Measurements from ENCODE around the gene NSFL1C. TPM values are rescaled to one million over a fixed set of nuclear protein-coding genes. Genes with fewer than 3 reads are reported as not detected.

The NSFL1C gene
- total and polyA plus RNA-seq, 3 donors from 2014 or later = 61.8 to 107 (median 63.9) TPM

GRCh38 chr20:1486566-1486965 lies 19.9 kb upstream of the NSFL1C start:
- Histone ChIP-seq H3K9me3 (no peaks in the 10 kb centered on the region), H3K27ac (no peak overlapping the region), H3K4me1 (no peaks in the 10 kb centered on the region), H3K27me3 (no peaks in the 10 kb centered on the region), H3K36me3 (ENCODE audit: low read depth, missing control alignments) (no peaks in the 10 kb centered on the region), H3K4me3 (no peak overlapping the region)
- no peak for DNase-seq
- TF ChIP-seq POLR2A (IDR thresholded peaks at IDR 0.05) (no peak), CTCF (IDR thresholded peaks at IDR 0.05) (no peak)
- intact Hi-C loops (cut with DNase I; ENCODE audit: low total_unique reads) = no loop called here
- WGBS, 2 donors = 84 to 88% methylated on average over 2 of the region's 2 CpGs

- Histone ChIP-seq H3K4me3 (no peak overlapping the region), H3K27ac (no peak overlapping the region), H3K4me1 (no peaks in the 10 kb centered on the region), H3K27me3 (no peaks in the 10 kb centered on the region), H3K9me3 (no peaks in the 10 kb centered on the region), H3K36me3 (ENCODE audit: low read depth, missing control alignments) (no peaks in the 10 kb centered on the region)
- intact Hi-C loops (cut with DNase I; ENCODE audit: low total_unique reads) = no loop called here
- 64 to 72% methylated on average over 5 of the region's 5 CpGs for WGBS, 2 donors
- TF ChIP-seq POLR2A (IDR thresholded peaks at IDR 0.05) (no peak), CTCF (IDR thresholded peaks at IDR 0.05) (no peak)
- DNase-seq = no peak
Measured at GRCh38 chr20:1484438-1485116, 17.9 kb upstream of the NSFL1C start.

GRCh38 chr20:1479831-1480595 lies 13.4 kb upstream of the NSFL1C start:
- Histone ChIP-seq H3K4me3 (no peak overlapping the region), H3K4me1 (no peaks in the 10 kb centered on the region), H3K27me3 (no peaks in the 10 kb centered on the region), H3K27ac (no peak overlapping the region), H3K36me3 (ENCODE audit: low read depth, missing control alignments) (no peaks in the 10 kb centered on the region), H3K9me3 (no peaks in the 10 kb centered on the region)
- intact Hi-C loops (cut with DNase I; ENCODE audit: low total_unique reads) = no loop called here
- DNase-seq = no peak
- WGBS, 2 donors = 84 to 85% methylated on average over 9 of the region's 9 CpGs
- no peak for TF ChIP-seq CTCF (IDR thresholded peaks at IDR 0.05)
- TF ChIP-seq POLR2A (IDR thresholded peaks at IDR 0.05) = no peak

- Histone ChIP-seq H3K4me3 (no peak overlapping the region), H3K4me1 (no peaks in the 10 kb centered on the region), H3K27me3 (no peaks in the 10 kb centered on the region), H3K9me3 (no peaks in the 10 kb centered on the region), H3K27ac (no peak overlapping the region), H3K36me3 (ENCODE audit: low read depth, missing control alignments) (no peaks in the 10 kb centered on the region)
- TF ChIP-seq CTCF (IDR thresholded peaks at IDR 0.05) = no peak
- TF ChIP-seq POLR2A (IDR thresholded peaks at IDR 0.05) = no peak
- intact Hi-C loops (cut with DNase I; ENCODE audit: low total_unique reads) = no loop called here
- DNase-seq = no peak
- WGBS, 2 donors = 80 to 88% methylated on average over 4 of the region's 4 CpGs
Measured at GRCh38 chr20:1478566-1478965, 11.9 kb upstream of the NSFL1C start.
